Stimulated activated CD8-positive, alpha-beta memory T cell treated with anti-CD3 and anti-CD28 coated beads, Interleukin-12 subunit alpha, Interleukin-12 subunit beta, amount 100 ng/mL, for 24 hours (primary cell): ENCODE results near the gene EFHC1.

Experiments
- DNase-seq: peaks from one replicate; pipeline ENCODE4 v3.0.0-alpha.2; 2020; ENCODE audit errors: extremely low read depth

Gene EFHC1

DNA sequence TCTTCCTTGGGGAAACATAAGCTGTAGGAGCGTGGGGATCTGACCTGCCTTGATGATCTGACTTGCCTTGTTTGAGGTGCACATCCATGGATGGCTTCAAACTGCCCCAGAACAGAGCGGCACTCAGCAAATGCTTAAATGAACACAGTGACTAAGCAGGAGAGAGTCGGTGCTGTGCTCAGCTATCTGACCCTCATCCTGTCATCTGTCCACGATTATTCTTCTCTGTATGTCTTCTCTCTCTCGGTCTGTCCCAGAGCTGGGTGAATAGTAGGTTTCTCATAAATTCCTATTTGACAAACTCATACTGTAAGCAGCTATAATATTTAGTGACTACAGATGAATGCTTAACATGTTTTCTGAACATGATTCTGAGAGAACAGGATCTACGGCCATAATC is 119.5 kb downstream of the EFHC1 start:
- DNase-seq: no peak

- DNase-seq: no peak
These were observed 120.3 kb downstream of the EFHC1 start for GRCh38 chr6:52540286-52540902.

- DNase-seq: no peak
These were observed 121.0 kb downstream of the EFHC1 start for GRCh38 chr6:52541135-52541534.

- DNase-seq: no peak
These were observed 123.1 kb downstream of the EFHC1 start for GRCh38 chr6:52543262-52543661.

DNA sequence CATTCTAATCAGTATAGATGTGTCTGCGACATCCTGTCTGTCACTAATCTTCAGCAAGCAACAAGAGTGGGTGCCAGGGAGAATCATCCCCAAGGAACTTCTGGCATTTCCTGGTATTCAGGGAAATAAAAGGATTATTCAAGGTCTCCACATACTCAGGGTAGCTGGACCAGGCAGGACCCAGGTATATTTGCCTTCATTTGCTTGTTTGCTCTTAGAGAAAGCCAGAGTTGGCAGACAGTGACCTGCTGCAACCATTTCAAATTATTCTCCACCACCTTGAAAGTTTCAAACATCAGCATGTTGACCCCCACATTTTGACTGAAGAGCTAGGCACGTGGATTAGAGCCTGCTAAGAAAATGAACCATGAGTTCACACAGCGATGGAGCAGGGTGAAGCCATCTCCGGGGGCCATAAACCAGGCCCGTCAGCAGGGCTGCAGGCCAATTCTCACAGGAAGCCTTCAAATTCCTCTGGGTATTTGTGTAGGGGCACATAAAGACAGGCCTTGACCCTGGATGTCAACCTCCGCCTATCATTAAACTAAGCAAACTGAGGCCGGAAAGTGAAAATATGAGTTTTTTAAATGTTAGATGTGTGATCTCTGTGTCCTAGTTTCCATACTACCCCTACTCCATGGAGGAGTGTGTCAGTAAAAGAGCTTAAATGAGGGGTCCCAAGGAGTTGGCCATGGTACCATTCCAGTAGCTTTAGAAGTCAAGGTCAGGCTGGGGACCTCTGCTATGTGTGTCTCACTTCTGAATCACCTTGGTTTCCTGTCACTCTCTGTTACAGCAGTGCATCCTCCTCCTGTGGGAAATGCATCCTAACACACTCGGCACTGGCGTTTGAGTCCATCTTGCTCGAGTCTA is 123.8 kb downstream of the EFHC1 start:
- no peak for DNase-seq

DNA sequence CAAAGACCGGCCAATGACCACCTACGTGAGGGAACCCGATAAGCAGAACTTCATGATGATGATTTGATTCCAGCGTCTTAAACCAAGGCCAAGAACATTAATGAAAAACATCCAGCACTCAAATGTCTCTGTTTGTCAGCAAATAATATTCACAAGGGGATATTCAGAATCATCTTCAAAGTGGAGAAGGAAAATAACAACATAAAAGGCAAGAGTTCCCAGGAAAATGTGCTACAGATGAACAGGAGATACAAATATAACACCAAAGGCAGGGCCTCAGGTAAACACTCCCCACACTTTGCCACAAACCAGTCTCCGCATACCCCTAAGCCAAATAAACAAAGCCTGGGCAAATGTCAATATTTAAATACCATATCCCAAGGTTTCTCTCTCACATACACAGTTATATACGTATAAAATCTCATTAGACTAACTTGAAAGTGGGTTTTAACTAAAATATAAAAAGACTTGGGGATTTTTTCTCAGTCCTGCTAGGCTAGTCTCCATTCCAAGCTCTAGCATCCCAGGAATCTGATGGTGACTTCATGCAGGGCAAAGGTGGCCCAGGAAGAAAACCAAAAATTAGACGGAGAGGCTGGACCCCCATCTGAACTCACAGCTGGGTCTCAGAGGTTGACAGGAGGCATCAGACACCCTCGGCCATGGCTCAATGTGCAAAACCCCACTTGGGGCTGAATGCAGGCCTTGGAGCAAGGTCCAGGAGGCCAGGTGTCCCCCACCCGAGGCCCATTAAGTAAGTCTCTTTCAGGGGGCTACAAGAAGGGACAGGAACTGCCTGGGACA is 124.7 kb downstream of the EFHC1 start:
- no peak for DNase-seq

- no peak for DNase-seq
These were observed 125.4 kb downstream of the EFHC1 start for GRCh38 chr6:52545406-52546119.

- no peak for DNase-seq
These were observed 126.0 kb downstream of the EFHC1 start for GRCh38 chr6:52546192-52546591.

- no peak for DNase-seq
These were observed 126.5 kb downstream of the EFHC1 start for GRCh38 chr6:52546678-52547077.

DNA sequence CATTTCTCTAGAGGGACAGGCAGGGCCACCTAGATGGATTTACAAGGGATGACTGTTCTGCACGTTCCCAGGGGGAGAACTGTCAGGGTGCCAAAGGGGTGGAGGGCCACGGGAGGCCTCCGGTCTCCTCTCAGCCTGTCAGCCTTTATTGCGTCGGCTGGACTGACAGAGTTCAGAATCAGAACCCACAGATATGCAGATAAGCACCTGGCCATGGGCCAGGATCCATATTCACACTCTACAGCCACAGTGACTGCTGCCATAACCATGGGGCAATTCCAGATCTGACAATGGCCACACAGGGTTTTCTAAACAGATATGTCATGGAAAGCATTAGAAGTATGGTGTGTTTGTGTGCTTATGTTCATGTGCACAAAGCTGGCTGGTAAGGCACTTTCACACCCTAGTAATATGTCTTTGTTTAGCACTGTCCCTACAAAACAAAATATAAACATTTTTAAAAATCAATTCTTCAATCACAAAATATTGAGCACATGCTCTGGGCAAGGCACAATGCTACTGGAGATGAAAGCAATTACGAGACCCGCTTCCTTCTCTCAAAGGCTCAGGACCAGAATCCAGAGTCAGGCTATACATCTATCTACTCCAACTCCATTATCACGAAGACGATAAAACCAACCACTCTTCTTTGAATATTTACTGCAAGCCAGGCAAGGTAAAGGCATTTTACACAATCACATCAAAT is 127.7 kb downstream of the EFHC1 start:
- no peak for DNase-seq

- DNase-seq: no peak
These were observed 128.2 kb downstream of the EFHC1 start for GRCh38 chr6:52548353-52548713.

GRCh38 chr6:52548999-52549398 is 128.9 kb downstream of the EFHC1 start:
- no peak for DNase-seq

DNA sequence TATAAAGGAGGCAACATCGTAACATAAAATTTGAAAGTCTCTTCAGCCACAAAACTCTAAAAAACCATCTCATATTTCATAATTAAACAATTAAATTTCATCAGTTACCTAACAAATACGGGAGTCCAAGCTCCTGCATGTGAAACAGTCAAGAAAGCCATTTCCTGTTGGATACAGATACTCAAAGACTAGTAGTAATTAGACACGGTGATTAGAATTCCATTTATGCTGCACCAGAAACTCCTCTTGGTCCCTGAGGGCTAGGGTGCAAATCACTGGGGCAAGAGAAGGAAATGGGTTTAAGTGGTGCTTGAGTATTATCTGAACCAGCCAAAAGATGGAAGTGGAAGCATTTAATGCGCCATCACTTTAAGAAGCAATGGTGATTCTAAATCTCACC is 129.3 kb downstream of the EFHC1 start:
- DNase-seq: no peak

- DNase-seq: no peak
These were observed 130.0 kb downstream of the EFHC1 start for GRCh38 chr6:52550014-52550575.

GRCh38 chr6:52550870-52551269 is 130.7 kb downstream of the EFHC1 start:
- no peak for DNase-seq

- DNase-seq: no peak
These were observed 131.5 kb downstream of the EFHC1 start for GRCh38 chr6:52551483-52552277.

- DNase-seq: no peak
These were observed 132.1 kb downstream of the EFHC1 start for GRCh38 chr6:52552278-52552643.

DNA sequence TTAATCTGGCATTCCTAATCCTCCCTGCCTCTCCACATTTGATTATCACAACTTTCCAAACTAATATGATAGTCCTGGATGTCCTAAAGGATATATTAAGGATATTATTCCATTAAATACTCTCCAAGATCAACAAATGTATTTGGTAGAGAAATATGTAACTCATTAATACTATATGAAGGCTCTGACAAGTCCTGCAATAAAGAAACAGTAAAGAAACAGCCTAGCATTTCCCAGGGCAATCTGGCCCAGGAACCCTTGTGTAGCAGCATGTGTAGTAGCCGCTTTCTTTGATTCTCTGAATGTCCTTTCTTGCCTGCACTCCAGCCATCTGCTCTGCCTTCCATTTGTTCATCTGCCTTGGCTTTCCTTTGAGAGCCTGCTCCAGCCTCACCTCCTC is 133.0 kb downstream of the EFHC1 start:
- DNase-seq: no peak

DNA sequence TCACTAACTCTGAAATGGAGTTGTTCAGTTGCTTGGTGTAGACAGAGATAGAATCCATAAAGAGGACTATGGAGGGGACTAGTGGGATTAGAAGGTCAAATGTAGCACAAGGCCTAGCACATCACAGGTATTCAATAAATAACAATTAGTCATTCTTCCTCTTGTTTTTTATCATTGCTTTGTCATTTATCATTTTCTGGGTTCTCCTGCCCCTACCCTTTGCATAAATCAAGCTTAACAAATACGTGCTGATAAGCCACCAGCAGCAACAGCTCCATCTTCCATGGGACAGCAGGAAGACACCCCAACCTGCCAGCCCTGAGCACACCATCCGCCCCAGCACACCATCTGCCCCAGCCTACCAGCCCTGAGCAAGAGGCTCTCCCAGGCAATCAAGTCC is 133.6 kb downstream of the EFHC1 start:
- no peak for DNase-seq

DNA sequence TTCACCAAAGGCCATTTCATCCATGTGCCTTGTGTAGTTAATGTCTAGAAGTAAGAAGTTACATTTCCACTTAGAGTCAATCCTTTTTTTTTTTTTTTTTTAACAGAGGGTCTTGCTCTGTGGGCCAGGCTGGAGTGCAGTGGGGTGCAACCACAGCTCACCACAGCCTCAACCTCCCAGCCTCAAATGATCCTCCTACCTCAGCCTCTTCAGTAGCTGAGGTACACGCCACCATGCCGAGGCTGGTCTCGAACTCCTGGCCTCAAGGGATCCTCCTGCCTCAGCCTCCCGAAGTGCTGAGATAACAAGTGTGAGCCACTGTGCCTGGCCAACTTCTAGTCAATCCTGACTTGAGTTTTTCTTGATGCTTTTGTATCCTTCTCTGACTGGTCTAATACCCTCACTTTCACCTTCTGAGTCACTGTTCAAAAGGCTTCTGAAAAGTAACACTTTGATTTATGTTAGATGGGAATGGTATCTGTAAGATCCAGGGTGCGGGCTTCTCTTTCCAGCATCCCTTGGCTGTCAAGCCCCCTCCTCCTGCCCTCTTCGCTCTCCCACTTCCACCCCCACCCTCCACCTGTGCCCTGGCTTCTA is 134.6 kb downstream of the EFHC1 start:
- no peak for DNase-seq
